Measurements from ENCODE around the gene UTY.

The UTY gene

DNA sequence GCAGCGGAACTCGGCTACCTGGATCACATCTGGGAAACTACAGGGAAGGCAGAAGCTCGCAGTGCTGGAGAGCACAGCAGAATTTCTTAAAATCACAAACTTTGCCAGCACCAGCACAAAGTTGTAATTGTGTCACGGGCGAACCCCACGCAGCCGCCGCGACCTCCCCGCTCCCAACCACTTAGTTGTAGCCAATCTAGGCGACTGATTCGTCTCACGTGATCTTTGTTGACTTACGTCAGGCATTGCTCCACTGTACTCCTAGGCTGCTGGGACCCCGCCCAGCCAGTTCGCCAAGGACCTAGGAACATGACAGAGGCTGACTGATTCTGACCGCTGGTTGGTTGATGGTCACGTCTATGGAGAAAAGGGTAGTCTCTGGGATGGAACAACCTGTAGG is at the start of gene UTY:
Gene UTY (minus strand): TSS at position 206 of the 400 bp plus-strand sequence. CDS start 368 bp downstream, outside the sequence.
- DNase-seq (ENCODE audit: low spot score) = no peak

DNA sequence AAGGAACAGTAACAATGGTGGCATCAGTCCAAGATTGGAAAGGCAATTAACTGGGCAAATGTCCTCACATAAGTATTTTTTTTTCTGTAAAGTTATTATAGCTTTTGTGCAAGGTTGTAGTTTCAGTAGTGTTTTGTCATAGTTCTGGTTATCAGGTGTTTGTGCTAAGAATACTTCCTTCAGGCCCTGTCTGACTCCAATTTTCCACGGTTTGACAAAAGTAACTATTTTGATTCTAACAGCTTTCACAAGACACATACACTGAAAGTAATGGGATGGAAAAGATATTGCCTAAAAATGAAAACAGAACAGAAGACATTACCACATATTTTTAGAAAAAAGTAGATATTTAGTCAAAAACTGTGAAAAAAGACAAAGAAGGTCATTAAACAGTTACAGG is 40.6 kb upstream of the UTY start:
- DNase-seq (ENCODE audit: low spot score) = no peak

DNA sequence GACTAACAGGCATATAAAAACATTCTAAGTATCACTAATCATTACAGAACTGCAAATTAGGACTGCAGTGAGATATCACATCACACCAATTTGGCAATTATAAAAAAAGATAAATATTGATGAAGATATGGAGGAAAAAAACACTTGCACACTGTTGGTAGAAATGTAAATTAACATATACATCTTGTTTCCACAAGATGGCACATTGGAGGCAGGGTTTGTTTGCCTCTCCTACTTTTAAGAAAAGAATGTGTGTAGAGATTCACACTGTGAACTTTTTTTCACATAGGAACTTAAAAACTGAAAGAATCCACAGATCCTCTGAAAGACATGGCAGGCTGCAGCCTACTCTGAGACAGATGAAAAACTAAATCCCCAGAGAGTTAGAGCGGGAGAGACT is 21.4 kb upstream of the UTY start:
- DNase-seq (ENCODE audit: low spot score) = no peak

DNA sequence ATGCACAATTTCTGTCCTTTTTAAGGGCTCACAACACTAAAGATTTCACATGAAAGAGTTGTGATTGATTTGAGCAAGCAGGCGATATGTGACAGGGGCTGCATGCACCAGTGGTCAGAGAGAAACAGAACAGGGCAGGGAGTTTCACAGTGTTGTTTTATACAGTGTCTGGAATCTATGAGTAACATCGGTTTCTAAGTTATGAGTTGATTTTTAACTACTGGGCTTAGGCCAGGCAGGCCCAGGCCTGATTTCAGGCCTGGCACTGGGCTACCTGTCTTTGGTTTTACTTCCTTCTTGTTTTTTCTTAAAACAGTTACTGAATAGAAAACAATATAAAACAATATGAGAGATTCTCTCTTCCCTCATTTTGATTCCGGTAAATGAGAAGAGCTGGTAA is 13.9 kb upstream of the UTY start:
- no peak for DNase-seq (ENCODE audit: low spot score)

DNA sequence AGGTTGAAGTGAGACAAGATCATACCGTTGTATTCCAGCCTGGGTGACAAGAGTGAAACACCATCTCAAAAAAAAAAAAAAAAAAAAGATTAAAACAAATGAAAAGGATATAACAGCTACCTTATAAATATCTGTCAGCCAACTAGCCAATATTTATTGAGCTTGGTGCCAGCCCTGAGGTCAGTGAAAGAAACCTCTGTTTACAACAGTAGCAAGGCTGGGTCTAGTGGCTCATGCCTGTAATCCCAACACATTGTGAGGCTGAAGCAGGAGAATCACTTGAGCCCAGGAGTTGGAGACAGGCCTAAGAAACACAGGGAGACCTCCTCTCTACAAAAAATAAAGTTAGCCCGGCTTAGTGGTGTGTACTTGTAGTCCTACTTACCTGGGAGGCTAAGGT is 12.6 kb upstream of the UTY start:
- DNase-seq (ENCODE audit: low spot score) = no peak

DNA sequence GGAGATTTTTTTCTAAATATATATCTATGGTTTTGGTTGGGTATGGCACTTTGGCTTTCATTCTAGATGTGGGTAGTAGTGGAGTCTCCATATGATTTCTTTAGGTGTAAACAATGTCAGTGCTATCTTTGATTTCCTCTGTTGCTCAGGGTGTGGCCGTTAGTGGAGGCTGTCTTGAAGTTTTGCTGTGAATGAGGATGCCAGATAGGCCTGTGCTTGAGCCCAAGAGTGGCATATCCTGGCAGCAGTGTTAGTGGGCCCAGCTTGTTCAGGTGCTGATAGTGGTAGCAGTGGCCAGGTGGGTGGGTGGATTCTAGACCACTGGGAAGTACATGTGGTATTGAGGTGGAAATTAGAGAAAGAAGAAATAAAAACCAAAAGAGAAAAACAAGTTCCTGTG is 8.9 kb upstream of the UTY start:
- DNase-seq (ENCODE audit: low spot score) = no peak

DNA sequence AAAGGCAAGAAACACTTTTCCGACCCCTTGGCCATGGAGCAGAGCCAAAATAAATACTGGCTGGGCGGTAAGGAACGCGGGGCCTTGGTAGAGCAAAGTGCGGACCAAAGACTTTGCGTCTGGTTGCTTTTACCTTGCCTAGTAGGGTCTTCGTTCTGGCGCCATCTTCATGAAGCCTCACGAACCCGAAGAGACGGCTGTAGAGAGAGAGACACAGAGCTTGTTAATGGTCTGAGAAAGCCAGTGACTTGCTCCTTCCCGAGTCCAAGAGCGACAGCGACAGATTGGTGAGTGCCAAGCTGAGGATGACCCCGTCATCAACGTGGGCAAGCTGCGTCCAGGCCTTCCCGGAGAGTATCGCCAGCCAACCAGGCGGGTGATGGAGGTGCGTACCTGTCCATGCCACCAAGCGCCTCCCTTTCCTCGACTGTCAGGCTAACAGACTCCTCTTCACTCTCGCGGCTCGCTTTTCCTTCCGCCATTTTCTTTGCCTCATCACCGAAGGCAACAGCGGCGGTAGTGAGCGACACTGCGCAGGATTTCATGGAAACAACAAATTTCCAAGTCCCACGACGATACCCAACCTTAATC is 617 bp downstream of the UTY start:
- DNase-seq (ENCODE audit: low spot score) = no peak

DNA sequence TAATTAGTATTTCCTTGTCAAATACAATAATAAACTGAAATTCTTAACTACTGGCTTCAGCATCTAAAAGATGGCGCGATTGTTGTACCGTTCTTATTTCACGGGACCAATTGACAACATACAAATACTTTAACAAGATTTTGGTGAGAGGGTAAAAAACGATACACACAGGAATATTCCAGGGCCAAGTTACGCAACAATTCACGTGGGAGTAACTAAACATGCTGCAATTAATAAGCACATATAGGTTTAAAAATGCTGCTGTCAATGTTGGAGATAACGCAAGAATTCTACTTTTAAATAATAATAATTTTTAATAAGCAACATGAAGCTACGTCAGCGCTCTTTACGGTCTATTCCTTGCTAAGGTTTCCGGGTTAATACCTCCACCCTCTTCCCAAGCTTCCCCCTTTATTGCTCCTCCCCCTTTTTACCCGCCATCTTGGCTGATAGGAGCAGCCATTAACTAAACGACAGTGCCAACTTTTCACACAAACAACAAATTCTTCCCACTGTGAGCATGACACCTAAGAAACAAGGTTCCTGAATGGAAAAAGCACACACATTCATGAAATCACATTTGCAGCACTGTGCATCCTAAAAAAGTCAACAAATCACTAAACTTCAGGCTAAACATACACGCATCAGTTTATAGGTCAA is 1.6 kb downstream of the UTY start:
- no peak for DNase-seq (ENCODE audit: low spot score)

DNA sequence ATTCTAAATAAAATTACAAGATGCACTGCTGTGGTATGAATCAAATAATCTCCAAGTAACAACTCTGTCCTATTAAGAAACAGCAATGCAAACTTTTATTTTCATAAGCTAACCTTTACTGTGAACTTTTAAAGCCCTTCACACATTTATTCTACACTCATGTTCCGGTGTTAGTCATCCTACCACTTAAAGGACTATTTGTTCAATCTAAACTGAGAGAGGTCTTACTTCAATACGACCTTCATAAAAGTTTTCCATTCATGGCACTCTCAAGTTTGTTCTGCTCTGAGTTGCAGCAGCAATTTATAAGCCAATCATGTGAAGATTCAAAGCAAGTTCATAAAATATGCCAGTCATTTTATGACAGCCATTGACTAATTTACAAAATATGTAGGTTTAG is 4.8 kb downstream of the UTY start:
- DNase-seq (ENCODE audit: low spot score) = no peak

DNA sequence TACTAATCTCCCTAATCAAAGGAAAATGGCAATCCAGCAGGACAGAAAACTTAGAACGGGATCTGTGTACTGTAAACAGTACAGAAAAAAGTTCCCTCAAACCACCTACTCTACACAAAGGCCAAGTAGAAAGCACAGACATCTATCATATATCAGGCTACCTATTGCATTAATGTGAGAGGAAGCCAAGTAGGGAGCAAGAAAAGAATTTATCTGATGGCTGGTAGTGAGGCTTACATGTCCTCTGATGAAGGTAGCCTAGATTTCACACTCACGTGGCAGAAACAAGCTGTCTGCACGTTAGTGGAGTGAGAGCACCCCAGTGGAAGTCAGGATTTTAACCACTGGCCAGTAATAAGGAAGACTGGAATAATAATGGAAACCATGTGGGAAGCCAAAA is 28.3 kb downstream of the UTY start:
- DNase-seq (ENCODE audit: low spot score) = no peak

DNA sequence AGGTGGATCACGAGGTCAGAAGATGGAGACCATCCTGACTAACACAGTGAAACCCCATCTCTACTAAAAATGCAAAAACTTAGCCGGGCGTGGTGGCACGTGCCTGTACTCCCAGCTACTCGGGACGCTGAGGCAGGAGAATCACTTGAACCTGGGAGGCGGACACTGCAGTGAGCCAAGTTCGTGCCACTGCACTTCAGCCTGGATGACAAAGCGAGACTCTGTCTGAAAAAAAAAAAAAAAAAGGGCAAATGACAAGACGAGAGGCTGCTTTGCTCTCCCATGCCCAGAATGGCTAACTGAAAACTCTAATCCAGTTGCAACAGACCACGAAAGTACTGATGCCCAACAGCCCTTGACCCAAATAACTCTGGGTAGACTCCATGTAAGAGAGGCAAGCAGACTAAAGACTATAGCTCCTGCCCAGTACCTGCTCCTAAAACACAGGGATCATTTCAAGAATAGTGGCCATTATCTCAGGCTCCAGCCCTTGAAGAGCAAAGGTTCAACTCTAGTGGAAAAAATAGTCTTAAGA is 29.2 kb downstream of the UTY start:
- no peak for DNase-seq (ENCODE audit: low spot score)

DNA sequence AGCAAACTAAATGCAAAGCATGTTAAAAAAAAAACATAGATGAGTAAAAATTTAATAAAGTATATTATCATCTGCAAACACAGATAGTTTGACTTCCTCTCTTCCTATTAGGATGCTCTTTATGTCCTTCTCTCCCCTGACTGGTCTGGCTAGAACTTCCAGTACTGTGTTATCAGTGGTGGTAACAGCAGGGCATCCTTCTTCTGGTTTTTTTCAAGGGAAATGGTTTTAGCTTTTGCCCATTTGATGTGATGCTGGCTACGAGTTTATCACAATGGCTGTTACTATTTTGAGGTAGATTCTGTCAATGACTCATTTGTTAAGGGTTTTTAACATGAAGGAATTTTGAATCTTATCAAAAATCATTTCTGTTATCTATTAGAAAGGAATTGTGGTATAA is 34.3 kb downstream of the UTY start:
- no peak for DNase-seq (ENCODE audit: low spot score)

DNA sequence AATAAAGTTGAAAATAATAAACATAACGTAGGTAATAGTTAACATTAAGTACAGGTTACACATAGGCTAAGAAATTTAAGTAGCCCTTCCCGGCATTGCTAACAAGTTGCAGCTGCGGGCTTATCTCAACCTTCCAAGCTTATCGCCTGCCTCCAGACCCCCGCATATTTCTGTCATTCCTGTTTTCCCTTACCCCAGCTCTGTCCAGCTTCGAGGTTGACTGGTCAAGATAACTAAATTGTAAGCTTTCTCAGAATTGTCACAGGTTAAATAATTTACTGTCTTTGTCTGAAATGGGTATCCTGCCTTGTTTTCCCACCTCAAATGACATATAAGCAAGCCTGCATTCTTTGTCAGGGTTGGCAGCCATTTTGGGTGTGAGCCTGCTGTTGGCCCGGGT is 36.7 kb downstream of the UTY start:
- no peak for DNase-seq (ENCODE audit: low spot score)

DNA sequence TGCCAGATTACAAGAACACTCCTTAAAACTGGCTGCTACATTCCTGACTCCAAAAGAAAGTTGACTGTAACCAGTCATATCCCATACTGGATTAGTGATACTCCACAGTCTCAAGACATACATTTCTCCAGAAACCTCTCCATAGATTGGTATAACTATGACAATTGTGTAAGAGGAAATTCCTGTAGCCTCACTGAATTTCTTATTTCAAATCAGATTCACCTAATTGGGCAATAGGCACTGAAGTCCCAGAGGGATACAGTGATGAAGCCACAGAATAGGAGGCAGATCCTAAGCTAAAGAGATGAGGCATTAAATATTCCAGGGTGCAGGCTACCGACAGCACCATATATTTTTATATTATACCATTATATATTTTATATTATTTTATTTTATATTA is 39.0 kb downstream of the UTY start:
- DNase-seq (ENCODE audit: low spot score) = no peak

DNA sequence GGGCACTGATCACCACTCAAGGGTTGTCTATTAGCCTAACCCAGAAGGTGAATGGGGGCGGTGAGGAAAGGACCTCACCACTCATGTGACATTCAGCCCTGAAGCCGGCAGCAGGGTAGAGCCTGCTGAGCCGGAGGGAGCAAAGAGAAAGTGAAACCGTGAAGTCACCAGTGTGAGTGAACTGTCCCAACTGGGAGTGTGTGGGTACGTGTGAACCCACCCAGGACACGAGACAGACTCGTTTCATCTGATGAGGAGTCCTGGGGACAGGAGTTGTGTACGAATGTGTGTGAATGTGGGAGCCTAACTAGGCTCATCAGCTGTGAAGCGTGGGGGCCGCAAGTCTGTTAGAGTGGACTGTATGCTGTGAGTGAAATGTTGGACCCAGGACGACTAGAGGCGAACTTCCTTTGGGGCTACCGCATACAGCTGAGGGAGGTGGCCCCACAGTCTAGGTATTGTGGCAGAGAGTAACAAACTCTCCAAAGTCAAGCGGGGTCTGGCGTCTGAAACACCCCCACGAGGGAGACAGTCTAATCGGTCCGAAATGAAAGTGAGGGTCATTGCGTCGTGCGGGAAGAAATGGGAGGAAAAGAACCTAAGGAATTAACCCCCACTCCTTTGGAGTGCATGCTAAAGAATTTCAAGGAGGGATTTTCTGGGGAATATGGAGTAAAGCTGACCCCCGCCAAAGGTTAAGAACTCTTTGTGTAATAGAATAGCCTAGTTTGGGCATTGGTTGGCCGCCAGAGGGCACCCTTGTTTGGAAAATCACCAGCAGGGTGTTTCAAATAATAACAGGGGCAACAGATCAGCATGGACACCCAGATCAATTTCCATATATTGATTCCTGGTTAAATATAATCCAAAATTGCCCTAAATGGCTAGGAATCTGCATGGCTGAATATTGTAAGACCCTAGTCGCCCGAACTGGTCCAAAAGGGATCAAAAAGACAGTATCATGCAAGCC is 43.6 kb downstream of the UTY start:
- no peak for DNase-seq (ENCODE audit: low spot score)

DNA sequence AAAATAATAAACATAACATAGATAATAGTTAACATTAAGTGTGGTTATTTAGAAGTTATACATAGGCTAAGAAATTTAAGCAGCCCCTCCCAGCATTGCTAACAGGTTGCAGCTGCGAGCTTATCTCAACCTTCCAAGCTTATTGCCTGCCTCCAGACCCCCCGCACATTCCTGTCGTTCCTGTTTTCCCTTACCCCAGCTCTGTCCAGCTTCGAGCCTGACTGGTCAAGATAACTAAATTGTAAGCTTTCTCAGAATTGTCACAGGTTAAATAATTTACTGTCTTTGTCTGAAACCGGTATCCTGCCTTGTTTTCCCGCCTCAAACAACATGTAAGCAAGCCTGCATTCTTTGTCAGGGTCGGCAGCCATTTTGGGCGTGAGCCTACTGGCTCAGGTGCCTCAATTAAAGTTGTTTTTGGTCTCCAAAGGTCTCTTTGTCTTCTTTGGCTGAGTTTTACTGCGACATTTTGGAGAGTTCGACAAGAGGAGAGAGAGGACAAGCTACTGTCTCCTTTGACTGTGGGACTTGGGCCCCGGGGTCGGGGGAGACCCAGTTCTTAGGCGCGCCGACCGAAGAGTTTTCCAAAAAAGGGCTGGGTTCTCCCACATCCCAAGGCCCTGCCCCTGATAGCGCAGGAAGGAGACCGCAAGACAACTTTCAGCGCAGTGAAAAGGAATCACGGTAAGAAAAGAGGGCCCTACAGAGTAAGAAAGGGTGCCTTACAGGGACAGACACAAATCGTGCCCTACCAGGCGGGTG is 44.4 kb downstream of the UTY start:
- DNase-seq (ENCODE audit: low spot score) = no peak

DNA sequence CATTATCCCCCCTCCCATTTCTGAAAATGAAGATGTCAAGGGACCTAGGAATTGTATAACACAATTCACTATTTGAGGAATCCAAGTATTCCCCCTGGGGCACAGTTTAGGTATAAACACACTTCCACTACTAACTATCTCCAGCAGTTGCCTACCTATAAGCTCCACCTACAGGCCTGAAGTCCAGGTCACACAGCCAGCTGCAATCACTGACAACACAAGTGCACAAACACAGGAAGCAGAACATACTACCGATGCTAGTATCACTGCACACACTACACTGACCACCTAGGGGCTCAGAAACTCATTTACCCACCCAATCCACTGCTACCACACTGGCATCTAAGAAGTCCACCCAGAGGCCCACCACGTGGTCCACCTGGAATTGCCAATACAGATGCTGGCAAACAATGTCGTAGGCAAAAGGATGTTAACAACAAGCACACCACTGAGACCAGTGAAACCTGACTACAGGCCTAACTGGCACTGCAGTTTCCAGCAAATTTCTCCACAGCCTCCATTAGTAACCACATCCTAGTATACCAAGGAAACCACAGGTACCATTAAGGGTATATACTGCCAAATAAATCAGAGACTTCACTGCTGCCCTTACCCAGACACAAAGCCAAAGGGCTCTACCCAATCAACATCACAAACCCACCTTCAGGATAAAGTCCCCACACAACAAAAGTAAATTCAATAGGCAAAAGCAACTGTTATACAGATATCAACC is 47.4 kb downstream of the UTY start:
- no peak for DNase-seq (ENCODE audit: low spot score)

DNA sequence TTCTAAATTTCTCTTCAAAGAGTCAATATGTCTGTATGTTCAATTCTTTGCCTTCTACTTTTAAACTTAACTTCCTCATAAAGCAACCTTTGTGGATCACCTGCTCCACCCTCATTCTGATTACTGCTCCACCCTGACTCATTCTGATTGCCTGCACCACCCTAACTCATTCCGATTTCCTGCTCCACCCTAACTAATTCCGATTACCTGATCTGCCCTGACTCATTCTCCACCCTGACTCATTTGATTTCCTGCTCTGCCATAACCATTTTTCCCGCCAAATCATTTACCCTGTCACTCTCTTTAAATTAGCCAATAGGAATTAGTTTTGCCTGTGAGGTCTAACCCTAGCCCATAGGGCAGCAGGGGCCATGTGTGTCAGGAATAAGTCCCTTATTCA is 50.3 kb downstream of the UTY start:
- no peak for DNase-seq (ENCODE audit: low spot score)

DNA sequence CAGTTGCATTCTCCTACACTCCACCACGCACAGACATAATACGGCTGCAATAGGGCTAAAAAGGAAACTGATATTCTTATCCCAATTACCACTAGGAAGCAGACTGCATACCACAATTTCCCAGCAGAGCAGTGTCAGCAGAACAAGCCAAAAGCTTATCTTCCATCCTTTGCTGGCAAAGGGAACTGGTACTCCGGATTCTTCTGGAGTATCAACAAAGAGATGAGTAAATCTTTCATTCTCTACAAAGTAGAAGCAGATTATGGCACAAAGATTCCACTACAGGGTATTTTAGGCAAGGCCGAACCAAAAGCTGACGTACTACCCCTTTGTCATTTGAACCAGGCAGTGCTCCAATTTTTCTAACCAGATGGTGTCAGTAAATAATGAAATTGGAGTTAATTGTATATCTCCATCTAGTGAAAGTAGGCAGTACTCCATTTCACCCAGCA is 56.5 kb downstream of the UTY start:
- DNase-seq (ENCODE audit: low spot score) = no peak

DNA sequence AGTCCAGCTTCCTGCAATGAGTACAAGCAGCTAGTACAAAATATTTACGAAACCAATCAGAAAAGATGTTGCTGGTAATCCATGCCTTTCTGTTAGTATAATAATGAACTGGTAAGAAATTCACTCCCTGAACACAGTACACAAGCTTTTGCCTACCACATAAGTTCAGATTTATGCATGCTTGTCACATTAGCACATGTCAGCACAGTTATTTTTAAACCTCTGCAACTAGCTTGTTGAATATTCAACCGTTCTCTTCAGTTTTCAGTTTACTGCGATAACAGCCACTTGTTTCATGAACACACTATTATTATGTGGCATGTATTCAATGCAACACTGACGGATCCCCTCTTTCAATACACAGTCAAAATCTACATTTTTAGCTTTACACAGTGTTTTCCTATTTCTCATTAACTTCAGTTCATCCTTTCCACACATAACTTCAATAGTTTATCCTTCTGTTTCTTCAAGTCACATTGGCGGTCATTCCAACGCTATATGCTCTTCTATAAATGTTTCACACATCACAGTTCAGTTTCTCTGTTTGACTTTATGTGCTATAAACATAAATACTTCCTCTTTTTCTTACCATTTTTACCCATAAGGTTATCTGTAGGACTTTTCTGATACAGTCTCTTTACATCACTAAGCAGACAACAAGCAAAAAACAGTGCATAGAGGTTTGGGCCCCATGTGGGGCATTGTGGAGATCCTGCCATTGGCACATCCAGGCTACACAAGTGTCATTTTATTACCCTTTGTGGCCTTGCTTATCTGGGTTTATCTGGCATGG is 62.8 kb downstream of the UTY start:
- DNase-seq (ENCODE audit: low spot score) = no peak

DNA sequence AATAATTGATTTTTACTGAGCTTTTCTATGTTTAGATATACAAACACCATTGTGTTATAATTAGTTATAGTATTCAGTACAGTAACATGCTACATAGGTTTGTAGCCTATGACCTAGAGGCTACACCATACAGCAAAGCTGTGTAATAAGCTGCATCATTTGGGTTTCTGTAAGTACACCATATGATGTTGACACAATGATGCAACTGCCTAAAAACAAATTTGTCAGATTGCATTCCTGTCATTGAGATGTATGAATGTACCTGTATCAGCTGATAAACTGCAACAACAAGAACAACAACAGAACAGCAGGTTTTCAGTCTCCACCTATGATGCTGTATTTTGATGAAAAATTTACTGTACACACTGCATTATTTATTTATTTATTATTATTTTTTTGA is 64.3 kb downstream of the UTY start:
- no peak for DNase-seq (ENCODE audit: low spot score)

Data from NAMALWA (cell line).